ENCODE measurements around the gene MYO1H. TPM values are rescaled to one million over a fixed set of nuclear protein-coding genes. Genes with fewer than 3 reads are reported as not detected.

Gene MYO1H
- total and polyA plus RNA-seq, 2 of the 13 experiments (the other 11 are each of a cell fraction or from before 2014, with no cell fraction given): not detected

DNA sequence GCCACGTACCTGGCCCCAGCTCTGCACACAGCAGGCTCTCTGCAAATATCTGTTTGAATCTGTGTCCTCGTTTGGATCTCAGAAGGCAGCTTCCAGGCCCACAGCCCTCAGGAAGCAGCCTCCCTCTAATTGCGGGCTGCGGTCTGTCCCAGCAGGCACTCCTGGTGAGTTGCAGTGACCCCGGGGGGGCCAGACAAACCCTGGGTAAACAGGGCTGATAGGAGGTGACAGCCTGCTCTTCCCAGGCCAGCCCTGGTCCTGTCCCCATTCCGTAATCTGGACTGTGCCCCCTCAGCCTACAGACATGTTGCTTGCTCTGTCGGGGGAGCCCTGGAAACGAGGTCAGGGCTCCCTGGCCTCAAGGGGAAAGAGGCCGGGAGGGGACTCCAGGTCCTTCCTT lies 40.6 kb upstream of the MYO1H start (continued):
- TF ChIP-seq, protein P1, sequence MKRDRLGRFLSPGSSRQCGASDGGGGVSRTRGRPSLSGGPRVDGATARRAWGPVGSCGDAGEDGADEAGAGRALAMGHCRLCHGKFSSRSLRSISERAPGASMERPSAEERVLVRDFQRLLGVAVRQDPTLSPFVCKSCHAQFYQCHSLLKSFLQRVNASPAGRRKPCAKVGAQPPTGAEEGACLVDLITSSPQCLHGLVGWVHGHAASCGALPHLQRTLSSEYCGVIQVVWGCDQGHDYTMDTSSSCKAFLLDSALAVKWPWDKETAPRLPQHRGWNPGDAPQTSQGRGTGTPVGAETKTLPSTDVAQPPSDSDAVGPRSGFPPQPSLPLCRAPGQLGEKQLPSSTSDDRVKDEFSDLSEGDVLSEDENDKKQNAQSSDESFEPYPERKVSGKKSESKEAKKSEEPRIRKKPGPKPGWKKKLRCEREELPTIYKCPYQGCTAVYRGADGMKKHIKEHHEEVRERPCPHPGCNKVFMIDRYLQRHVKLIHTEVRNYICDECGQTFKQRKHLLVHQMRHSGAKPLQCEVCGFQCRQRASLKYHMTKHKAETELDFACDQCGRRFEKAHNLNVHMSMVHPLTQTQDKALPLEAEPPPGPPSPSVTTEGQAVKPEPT (CRISPR knock-in tag; IDR thresholded peaks at IDR 0.05; ENCODE audit: low read depth): no peak
- TF ChIP-seq HOXA7 (CRISPR knock-in tag; IDR thresholded peaks at IDR 0.05) (no peak), ZNF788 (CRISPR knock-in tag; IDR thresholded peaks at IDR 0.05; ENCODE audit: borderline replicate concordance) (peak; percentile 52; the same call in 1 of the 2 replicates), ZFX (CRISPR knock-in tag; IDR thresholded peaks at IDR 0.05; ENCODE audit: low read depth) (0 out of 2 replicates have a peak, but pooled peaks have one; percentile 26), TRIM24 (CRISPR knock-in tag; IDR thresholded peaks at IDR 0.05) (no peak), ZNF773 (CRISPR knock-in tag; IDR thresholded peaks at IDR 0.05; ENCODE audit: borderline replicate concordance) (no peak), ZNF431 (CRISPR knock-in tag; IDR thresholded peaks at IDR 0.05; ENCODE audit: borderline replicate concordance, low read depth) (no peak), NFIB (CRISPR knock-in tag; IDR thresholded peaks at IDR 0.05; ENCODE audit: borderline replicate concordance) (no peak), ONECUT2 (CRISPR knock-in tag; IDR thresholded peaks at IDR 0.05) (no peak), ZNF615 (CRISPR knock-in tag; IDR thresholded peaks at IDR 0.05; ENCODE audit: borderline replicate concordance) (no peak), MAZ (IDR thresholded peaks at IDR 0.05; ENCODE audit: borderline replicate concordance, low read depth, low read length) (no peak), MAZ (CRISPR knock-in tag; IDR thresholded peaks at IDR 0.05; ENCODE audit: low read depth) (peak; percentile 73; the same call in 1 of the 2 replicates), KLF12 (CRISPR knock-in tag; IDR thresholded peaks at IDR 0.05; ENCODE audit: borderline replicate concordance) (no peak), ZNF552 (CRISPR knock-in tag; IDR thresholded peaks at IDR 0.05; ENCODE audit: borderline replicate concordance) (no peak), ZNF709 (CRISPR knock-in tag; IDR thresholded peaks at IDR 0.05) (no peak), SOX5 (CRISPR knock-in tag; IDR thresholded peaks at IDR 0.05; ENCODE audit: borderline replicate concordance) (peak; percentile 55), ZNF337 (CRISPR knock-in tag; IDR thresholded peaks at IDR 0.05; ENCODE audit: borderline replicate concordance, low read depth) (no peak), MED1 (CRISPR knock-in tag; IDR thresholded peaks at IDR 0.05) (peak; percentile 59; the same call in 1 of the 2 replicates), SRSF4 (IDR thresholded peaks at IDR 0.05; ENCODE audit: low read depth, low read length, poor library complexity, severe bottlenecking) (no peak), HOXD1 (CRISPR knock-in tag; IDR thresholded peaks at IDR 0.05) (no peak), AHR (CRISPR knock-in tag; IDR thresholded peaks at IDR 0.05) (no peak), ZNF501 (CRISPR knock-in tag; IDR thresholded peaks at IDR 0.05) (no peak), ESRRA (CRISPR knock-in tag; IDR thresholded peaks at IDR 0.05; ENCODE audit: low read depth) (peak; percentile 75)
- TF ChIP-seq, protein P2, sequence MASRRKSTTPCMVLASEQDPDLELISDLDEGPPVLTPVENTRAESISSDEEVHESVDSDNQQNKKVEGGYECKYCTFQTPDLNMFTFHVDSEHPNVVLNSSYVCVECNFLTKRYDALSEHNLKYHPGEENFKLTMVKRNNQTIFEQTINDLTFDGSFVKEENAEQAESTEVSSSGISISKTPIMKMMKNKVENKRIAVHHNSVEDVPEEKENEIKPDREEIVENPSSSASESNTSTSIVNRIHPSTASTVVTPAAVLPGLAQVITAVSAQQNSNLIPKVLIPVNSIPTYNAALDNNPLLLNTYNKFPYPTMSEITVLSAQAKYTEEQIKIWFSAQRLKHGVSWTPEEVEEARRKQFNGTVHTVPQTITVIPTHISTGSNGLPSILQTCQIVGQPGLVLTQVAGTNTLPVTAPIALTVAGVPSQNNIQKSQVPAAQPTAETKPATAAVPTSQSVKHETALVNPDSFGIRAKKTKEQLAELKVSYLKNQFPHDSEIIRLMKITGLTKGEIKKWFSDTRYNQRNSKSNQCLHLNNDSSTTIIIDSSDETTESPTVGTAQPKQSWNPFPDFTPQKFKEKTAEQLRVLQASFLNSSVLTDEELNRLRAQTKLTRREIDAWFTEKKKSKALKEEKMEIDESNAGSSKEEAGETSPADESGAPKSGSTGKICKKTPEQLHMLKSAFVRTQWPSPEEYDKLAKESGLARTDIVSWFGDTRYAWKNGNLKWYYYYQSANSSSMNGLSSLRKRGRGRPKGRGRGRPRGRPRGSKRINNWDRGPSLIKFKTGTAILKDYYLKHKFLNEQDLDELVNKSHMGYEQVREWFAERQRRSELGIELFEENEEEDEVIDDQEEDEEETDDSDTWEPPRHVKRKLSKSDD (CRISPR knock-in tag; IDR thresholded peaks at IDR 0.05; ENCODE audit: low read depth): no peak
- TF ChIP-seq, protein P3, sequence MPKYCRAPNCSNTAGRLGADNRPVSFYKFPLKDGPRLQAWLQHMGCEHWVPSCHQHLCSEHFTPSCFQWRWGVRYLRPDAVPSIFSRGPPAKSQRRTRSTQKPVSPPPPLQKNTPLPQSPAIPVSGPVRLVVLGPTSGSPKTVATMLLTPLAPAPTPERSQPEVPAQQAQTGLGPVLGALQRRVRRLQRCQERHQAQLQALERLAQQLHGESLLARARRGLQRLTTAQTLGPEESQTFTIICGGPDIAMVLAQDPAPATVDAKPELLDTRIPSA (CRISPR knock-in tag; IDR thresholded peaks at IDR 0.05; ENCODE audit: borderline replicate concordance): no peak
- TF ChIP-seq, protein P4, sequence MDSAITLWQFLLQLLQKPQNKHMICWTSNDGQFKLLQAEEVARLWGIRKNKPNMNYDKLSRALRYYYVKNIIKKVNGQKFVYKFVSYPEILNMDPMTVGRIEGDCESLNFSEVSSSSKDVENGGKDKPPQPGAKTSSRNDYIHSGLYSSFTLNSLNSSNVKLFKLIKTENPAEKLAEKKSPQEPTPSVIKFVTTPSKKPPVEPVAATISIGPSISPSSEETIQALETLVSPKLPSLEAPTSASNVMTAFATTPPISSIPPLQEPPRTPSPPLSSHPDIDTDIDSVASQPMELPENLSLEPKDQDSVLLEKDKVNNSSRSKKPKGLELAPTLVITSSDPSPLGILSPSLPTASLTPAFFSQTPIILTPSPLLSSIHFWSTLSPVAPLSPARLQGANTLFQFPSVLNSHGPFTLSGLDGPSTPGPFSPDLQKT (CRISPR knock-in tag; IDR thresholded peaks at IDR 0.05; ENCODE audit: borderline replicate concordance): no peak

Data from HepG2 (cell line).